H9 (cell line): Measurements from ENCODE around the gene ZNF423. TPM values are rescaled to one million over a fixed set of nuclear protein-coding genes. Genes with fewer than 3 reads are reported as not detected.

Experiments used
- DNase-seq: peaks from one replicate; pipeline ENCODE4 v3.0.0-alpha.2; 2017
- H2AFZ ChIP-seq: one replicate; pipeline ENCODE4 v1.6.1; 2013; ENCODE audit warnings: mild to moderate bottlenecking, low read length, control low read depth, moderate library complexity
- H2AK5ac ChIP-seq: 2 replicates; pipeline ENCODE4 v1.6.1; 2013; ENCODE audit warnings: low read length, control low read depth, mixed read lengths; ENCODE audit not compliant: insufficient read length
- H2BK120ac ChIP-seq: one replicate; pipeline ENCODE4 v1.6.1; 2013; ENCODE audit warnings: low read depth, mild to moderate bottlenecking, low read length, control low read depth, inconsistent platforms; ENCODE audit not compliant: poor library complexity, severe bottlenecking
- H2BK12ac ChIP-seq: 2 replicates; pipeline ENCODE4 v1.6.1; 2013; ENCODE audit warnings: low read length, control low read depth, mixed read lengths, low read depth; ENCODE audit not compliant: insufficient read length
- H2BK15ac ChIP-seq: 2 replicates; pipeline ENCODE4 v1.6.1; 2013; ENCODE audit warnings: low read depth, low read length, control low read depth
- H2BK20ac ChIP-seq: one replicate; pipeline ENCODE4 v1.6.1; 2013; ENCODE audit warnings: low read depth, mild to moderate bottlenecking, low read length, control low read depth, inconsistent platforms; ENCODE audit not compliant: poor library complexity, severe bottlenecking
- H2BK5ac ChIP-seq: 2 replicates; pipeline ENCODE4 v1.6.1; 2013; ENCODE audit warnings: low read length, control low read depth, mixed read lengths; ENCODE audit not compliant: insufficient read length
- H3K14ac ChIP-seq: 2 replicates; pipeline ENCODE4 v1.6.1; 2013; ENCODE audit warnings: low read length, control low read depth; ENCODE audit not compliant: insufficient read depth
- H3K18ac ChIP-seq: 2 replicates; pipeline ENCODE4 v1.6.1; 2013; ENCODE audit warnings: low read depth, mild to moderate bottlenecking, mixed read lengths, low read length, control low read depth; ENCODE audit not compliant: insufficient read length
- H3K23ac ChIP-seq: 2 replicates; pipeline ENCODE4 v1.6.1; 2013; ENCODE audit warnings: low read length, control low read depth, mixed read lengths, low read depth; ENCODE audit not compliant: insufficient read length
- H3K23me2 ChIP-seq: 2 replicates; pipeline ENCODE4 v1.6.1; 2013; ENCODE audit warnings: low read depth, mild to moderate bottlenecking, mixed read lengths, low read length, control low read depth; ENCODE audit not compliant: insufficient read length, poor library complexity, severe bottlenecking
- H3K27ac ChIP-seq: 2 replicates; pipeline ENCODE4 v1.5.1; 2013; ENCODE audit warnings: low read length, control low read depth, mixed read lengths, low read depth; ENCODE audit not compliant: insufficient read length
- H3K27me3 ChIP-seq: 2 replicates; pipeline ENCODE4 v1.6.1; 2013; ENCODE audit warnings: low read length, control low read depth, inconsistent platforms; ENCODE audit not compliant: insufficient read depth
- H3K4ac ChIP-seq: 2 replicates; pipeline ENCODE4 v1.6.1; 2013; ENCODE audit warnings: low read depth, mild to moderate bottlenecking, control low read depth, inconsistent platforms, low read length, moderate library complexity
- H3K4me1 ChIP-seq: 2 replicates; pipeline ENCODE4 v1.6.1; 2013; ENCODE audit warnings: low read length, control low read depth, inconsistent platforms; ENCODE audit not compliant: insufficient read depth
- H3K4me2 ChIP-seq: 2 replicates; pipeline ENCODE4 v1.6.1; 2013; ENCODE audit warnings: low read length, control low read depth, mixed read lengths; ENCODE audit not compliant: insufficient read length, insufficient read depth
- H3K56ac ChIP-seq: 2 replicates; pipeline ENCODE4 v1.6.1; 2013; ENCODE audit warnings: low read depth, mild to moderate bottlenecking, mixed read lengths, low read length, control low read depth; ENCODE audit not compliant: insufficient read length
- H3K79me1 ChIP-seq: 2 replicates; pipeline ENCODE4 v1.6.1; 2013; ENCODE audit warnings: low read depth, mild to moderate bottlenecking, moderate library complexity, low read length, control low read depth, inconsistent platforms; ENCODE audit not compliant: insufficient read depth, poor library complexity, severe bottlenecking
- H3K79me2 ChIP-seq: 2 replicates; pipeline ENCODE4 v1.6.1; 2013; ENCODE audit warnings: low read length, control low read depth, inconsistent platforms; ENCODE audit not compliant: insufficient read depth
- H3K9ac ChIP-seq: 2 replicates; pipeline ENCODE4 v1.6.1; 2013; ENCODE audit warnings: low read length, control low read depth, mixed read lengths; ENCODE audit not compliant: insufficient read length; ENCODE audit errors: extremely low read depth
- H3K9me3 ChIP-seq: one replicate; pipeline ENCODE4 v1.6.1; 2013; ENCODE audit warnings: low read depth, low read length, inconsistent platforms; ENCODE audit not compliant: control insufficient read depth
- H3T11ph ChIP-seq: one replicate; pipeline ENCODE4 v1.6.1; 2013; ENCODE audit warnings: mild to moderate bottlenecking, low read length, control low read depth, inconsistent platforms
- H4K20me1 ChIP-seq: one replicate; pipeline ENCODE4 v1.6.1; 2013; ENCODE audit not compliant: control insufficient read depth, insufficient read length, insufficient read depth
- H4K5ac ChIP-seq: 2 replicates; pipeline ENCODE4 v1.6.1; 2013; ENCODE audit warnings: low read depth, mild to moderate bottlenecking, mixed read lengths, low read length, control low read depth; ENCODE audit not compliant: insufficient read length
- H4K8ac ChIP-seq: replicated peaks from 2 replicates; pipeline ENCODE4 v1.6.1; 2013; ENCODE audit warnings: low read length, control low read depth, mixed read lengths, low read depth; ENCODE audit not compliant: insufficient read length
- H4K91ac ChIP-seq: 2 replicates; pipeline ENCODE4 v1.6.1; 2013; ENCODE audit warnings: low read depth, mild to moderate bottlenecking, moderate library complexity, mixed read lengths, low read length, control low read depth; ENCODE audit not compliant: insufficient read length
- H3K27ac Mint-ChIP-seq, 3 experiments: 2 replicates in 2 of 3; 3 replicates in 1 of 3; pipeline ENCODE4 v1.8.0; 2020 to 2021; ENCODE audit warnings: mixed read lengths in 3 of 3, mild to moderate bottlenecking in 1 of 3, moderate library complexity in 1 of 3
- H3K27me3 Mint-ChIP-seq: 2 replicates; pipeline ENCODE4 v1.8.0; 2021; ENCODE audit warnings: low read depth, mild to moderate bottlenecking, moderate library complexity, mixed read lengths
- H3K36me3 Mint-ChIP-seq, 3 experiments: 2 replicates in 2 of 3; 3 replicates in 1 of 3; pipeline ENCODE4 v1.8.0; 2020 to 2021; ENCODE audit warnings: low read depth in 3 of 3, mixed read lengths in 3 of 3; ENCODE audit not compliant: insufficient read depth in 1 of 3
- H3K4me1 Mint-ChIP-seq, 2 experiments: 2 replicates each; pipeline ENCODE4 v1.8.0; 2020; ENCODE audit warnings: mixed read lengths in 2 of 2
- H3K4me3 Mint-ChIP-seq, 2 experiments: 2 replicates in 1 of 2; 3 replicates in 1 of 2; pipeline ENCODE4 v1.8.0; 2020 to 2021; ENCODE audit warnings: mild to moderate bottlenecking in 2 of 2, mixed read lengths in 2 of 2, moderate library complexity in 1 of 2
- H3K9me3 Mint-ChIP-seq, 2 experiments: 2 replicates in 1 of 2; 3 replicates in 1 of 2; pipeline ENCODE4 v1.8.0; 2020; ENCODE audit warnings: mild to moderate bottlenecking in 2 of 2, mixed read lengths in 2 of 2, moderate library complexity in 1 of 2
- WGBS: extraction: QIAGEN DNeasy Blood & Tissue Kit; methylation state at CpG from one replicate; pipeline ENCODE4 v1.1.7; 2013; ENCODE audit warnings: missing lambda C conversion rate, low lambda C conversion rate, mixed read lengths; ENCODE audit not compliant: insufficient read length; ENCODE audit errors: extremely low coverage; 5-methylcytosine and 5-hydroxymethylcytosine counted together
- total RNA-seq: library from RNA; stranded (reverse); gene quantifications from 2 replicates; pipeline ENCODE4 v1.2.1, GENCODE V29; 2021
- TF ChIP-seq, protein P1 (sequence below): fragments of 200-600 bp; sonication (generic); conservative IDR thresholded peaks from 3 replicates; pipeline ENCODE4 v1.8.0; 2021; ENCODE audit warnings: antibody characterized with exemption, mild to moderate bottlenecking

ZNF423 gene
- total RNA-seq, 1 experiment from 2014 or later, result 51.5 TPM

GRCh38 chr16:49575346-49576172, 280.4 kb downstream of the ZNF423 start:
- Histone ChIP-seq H2BK15ac (no peak overlapping the region), H3K23ac (no peak overlapping the region), H3K79me1 (no peaks in the 10 kb centered on the region), H2BK12ac (no peak overlapping the region), H2BK20ac (no peak overlapping the region), H3K27ac (no peak overlapping the region), H4K5ac (no peak overlapping the region), H3K4me2 (no peak overlapping the region), H2AFZ (no peak overlapping the region), H4K8ac (no peak overlapping the region), H3K18ac (no peak overlapping the region), H4K91ac (no peak overlapping the region), H3K79me2 (no peaks in the 10 kb centered on the region), H3K56ac (no peak overlapping the region), H3T11ph (no peak overlapping the region), H3K9ac (no peak overlapping the region), H3K4ac (no peak overlapping the region), H3K27me3 (no peaks in the 10 kb centered on the region), H3K4me1 (peaks cover 3% of the 10 kb centered on the region; the same call in 1 of the 2 replicates), H2BK5ac (no peak overlapping the region), H3K9me3 (no peaks in the 10 kb centered on the region), H4K20me1 (no peaks in the 10 kb centered on the region), H3K14ac (peak overlapping the region; percentile 83), H2BK120ac (no peak overlapping the region), H3K23me2 (no peaks in the 10 kb centered on the region), H2AK5ac (no peak overlapping the region)
- no CpG with 5 or more reads among the region's 14 CpGs for WGBS
- Mint-ChIP-seq H3K27me3 (no peaks in the 10 kb centered on the region), H3K27ac (peak overlapping the region; percentile 32 to 68 (median 41); a peak in 6 of 7 replicates), H3K36me3 (peaks cover 5 to 12% (median 8%) of the 10 kb centered on the region in 3 experiments), H3K4me3 (no peak overlapping the region; a peak in 1 of 5 replicates), H3K9me3 (peaks cover 0 to 3% of the 10 kb centered on the region in 2 experiments; a peak in 2 of 5 replicates), H3K4me1 (peaks cover 24 to 34% of the 10 kb centered on the region in 2 experiments)
- TF ChIP-seq, protein P1, sequence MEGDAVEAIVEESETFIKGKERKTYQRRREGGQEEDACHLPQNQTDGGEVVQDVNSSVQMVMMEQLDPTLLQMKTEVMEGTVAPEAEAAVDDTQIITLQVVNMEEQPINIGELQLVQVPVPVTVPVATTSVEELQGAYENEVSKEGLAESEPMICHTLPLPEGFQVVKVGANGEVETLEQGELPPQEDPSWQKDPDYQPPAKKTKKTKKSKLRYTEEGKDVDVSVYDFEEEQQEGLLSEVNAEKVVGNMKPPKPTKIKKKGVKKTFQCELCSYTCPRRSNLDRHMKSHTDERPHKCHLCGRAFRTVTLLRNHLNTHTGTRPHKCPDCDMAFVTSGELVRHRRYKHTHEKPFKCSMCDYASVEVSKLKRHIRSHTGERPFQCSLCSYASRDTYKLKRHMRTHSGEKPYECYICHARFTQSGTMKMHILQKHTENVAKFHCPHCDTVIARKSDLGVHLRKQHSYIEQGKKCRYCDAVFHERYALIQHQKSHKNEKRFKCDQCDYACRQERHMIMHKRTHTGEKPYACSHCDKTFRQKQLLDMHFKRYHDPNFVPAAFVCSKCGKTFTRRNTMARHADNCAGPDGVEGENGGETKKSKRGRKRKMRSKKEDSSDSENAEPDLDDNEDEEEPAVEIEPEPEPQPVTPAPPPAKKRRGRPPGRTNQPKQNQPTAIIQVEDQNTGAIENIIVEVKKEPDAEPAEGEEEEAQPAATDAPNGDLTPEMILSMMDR, result no peak
- DNase-seq, result peak; percentile 66
